ENCODE results near the gene CPNE5.

The CPNE5 gene

DNA sequence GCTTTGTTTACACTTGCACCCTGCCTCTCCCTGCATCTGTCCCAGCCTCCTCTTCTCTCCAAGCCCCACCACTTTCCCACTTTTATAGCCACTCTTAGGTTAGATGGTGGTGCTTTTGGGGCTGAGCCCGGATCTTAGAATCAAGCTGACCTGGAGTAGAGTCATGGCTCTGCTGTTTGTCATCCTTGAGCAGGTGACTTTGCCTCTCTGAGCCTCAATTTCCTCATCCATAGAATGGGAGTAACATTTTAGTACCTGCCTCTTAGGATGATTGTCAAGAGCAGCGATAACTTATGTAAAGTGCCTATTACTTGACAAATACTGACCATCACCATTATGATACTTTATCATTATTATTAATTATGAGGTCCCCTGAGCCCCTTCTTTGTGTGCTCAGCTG is 48.2 kb downstream of the CPNE5 start:
- DNase-seq (ENCODE audit: low read depth): no peak

GRCh38 chr6:36788768-36789167 is 50.5 kb downstream of the CPNE5 start:
- DNase-seq (ENCODE audit: low read depth): no peak

DNA sequence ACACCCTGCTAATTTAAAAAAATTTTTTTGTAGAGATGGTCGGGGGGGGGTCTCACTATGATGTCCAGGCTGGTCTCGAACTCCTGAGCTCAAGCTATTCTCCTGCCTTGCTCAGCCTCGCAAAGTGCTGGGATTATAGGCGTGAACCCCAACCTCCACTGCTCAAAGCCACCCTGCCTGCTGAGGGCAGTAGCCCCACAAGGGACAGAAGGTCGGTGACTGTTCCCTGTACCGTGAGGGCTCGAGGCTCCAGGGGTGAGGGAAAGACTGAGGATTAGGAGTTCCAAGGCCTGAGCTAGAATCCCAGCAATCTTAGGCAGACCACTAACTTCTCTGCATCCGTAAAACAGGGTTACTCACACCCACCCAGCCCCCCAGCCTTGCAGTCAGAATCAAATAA is 51.1 kb downstream of the CPNE5 start:
- DNase-seq (ENCODE audit: low read depth): no peak

GRCh38 chr6:36787210-36787609 is 52.0 kb downstream of the CPNE5 start:
- no peak for DNase-seq (ENCODE audit: low read depth)

GRCh38 chr6:36786055-36786675 is 53.1 kb downstream of the CPNE5 start:
- DNase-seq (ENCODE audit: low read depth): no peak

- no peak for DNase-seq (ENCODE audit: low read depth)
Measured at GRCh38 chr6:36784376-36784636, 54.9 kb downstream of the CPNE5 start.

DNA sequence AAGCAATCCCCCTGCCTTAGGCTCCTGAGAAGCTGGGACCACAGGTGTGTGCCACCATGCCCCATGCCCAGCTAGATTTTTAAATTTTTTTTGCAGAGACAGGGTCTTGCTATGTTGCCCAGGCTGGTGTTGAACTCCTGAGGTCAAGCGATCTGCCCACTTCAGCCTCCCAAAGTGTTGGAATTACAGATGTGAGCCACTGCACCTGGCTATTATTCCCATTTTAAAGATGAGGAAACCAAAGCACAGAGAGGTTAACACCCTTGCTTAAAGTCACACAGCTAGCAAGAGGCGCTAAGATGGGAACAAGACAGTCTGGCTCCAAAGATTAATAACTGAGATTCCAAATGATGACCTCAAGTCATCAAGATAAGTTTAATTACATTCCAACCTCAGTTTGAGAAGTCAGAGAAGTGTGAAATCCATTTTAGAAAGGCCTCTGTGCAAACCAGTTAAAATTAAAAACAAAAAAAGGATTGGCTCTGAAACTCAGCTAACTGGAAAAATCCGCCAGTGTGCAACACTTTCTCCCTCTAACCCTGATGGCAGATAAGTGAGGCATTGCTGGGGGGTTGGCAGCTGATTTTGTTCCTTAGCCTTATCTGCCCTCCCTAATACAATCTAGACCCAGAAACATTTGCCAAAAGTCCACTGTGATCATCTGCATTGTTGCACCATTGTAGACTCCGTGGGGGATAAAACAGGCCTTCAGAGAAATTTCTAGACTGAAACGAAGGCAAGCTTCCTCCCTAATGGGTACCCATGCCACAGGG is 55.5 kb downstream of the CPNE5 start:
- peak; percentile 42 for DNase-seq (ENCODE audit: low read depth)

- no peak for DNase-seq (ENCODE audit: low read depth)
Measured at GRCh38 chr6:36781669-36782068, 57.6 kb downstream of the CPNE5 start.

DNA sequence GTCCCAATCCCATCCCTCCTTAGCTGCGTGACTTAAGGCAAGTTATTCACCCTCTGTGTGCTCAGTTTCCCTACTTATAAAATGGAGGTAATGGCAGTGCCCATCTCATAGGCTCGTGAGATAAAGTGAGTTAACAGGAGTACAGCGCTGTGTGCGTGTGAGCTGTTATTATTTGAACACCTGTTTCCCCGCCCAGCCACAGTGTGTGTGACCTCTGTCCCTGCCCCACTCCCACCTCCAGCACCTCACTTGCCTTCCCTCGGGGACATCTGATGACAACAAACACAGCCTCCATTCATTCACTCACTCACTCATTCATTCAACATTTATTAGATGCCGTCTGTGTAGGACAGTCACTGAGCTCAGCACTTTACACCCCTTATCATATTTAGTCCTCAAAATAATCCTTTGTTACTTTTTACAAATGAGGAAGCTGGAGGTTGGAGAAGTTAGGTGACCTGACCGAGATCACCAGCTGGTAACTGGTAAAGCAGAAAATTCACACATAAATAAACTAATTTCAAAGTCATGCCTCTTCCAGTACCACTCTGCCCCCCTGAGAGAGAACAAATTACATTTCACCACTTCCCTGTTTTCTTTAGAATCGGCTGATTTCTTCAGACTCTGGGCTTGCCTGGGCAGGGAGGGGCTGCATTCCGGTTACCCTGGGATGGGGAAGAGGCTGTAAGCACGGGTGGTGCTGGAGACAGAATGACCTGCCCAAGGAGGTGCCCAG is 58.6 kb downstream of the CPNE5 start:
- DNase-seq (ENCODE audit: low read depth): no peak

DNA sequence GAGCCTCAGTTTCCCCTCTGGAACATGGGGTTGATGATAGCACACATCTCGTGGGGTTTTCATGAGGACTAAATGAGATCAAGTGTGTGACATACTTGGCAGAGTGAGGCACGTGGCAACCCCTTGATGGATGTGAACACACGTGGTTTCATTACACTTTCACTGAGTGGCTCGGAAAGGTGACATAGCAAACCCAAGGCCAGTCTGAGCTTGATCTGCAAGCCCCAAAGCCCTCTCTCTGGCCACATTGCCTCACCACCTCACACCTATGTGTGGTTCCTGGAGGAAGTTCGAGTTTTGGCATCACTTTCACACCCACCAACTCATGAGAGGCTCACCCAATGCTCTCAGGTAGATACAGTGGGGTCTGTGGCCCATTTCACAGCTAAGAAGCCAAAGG is 60.0 kb downstream of the CPNE5 start:
- no peak for DNase-seq (ENCODE audit: low read depth)

GRCh38 chr6:36777801-36778200 is 61.4 kb downstream of the CPNE5 start:
- no peak for DNase-seq (ENCODE audit: low read depth)

DNA sequence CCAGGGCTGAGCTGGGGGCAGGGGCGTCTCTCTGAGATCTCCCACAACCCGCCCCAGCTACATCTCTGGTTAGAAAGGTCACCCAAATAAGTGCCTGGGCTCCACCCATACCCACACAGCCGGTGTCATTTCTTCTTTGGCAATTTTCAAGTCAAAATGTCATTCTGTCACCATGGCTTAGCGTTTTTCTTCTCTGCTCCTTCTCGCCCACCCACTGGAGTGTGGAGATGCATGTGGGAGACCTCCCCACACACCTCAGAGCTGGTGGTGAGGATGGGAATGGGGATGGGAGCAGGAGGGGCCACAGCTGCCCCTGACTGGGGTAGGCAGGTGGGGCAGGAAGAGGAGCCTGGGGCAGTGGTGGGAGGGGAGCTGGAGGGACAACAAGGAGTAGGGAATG is 63.1 kb downstream of the CPNE5 start:
- DNase-seq (ENCODE audit: low read depth): no peak

DNA sequence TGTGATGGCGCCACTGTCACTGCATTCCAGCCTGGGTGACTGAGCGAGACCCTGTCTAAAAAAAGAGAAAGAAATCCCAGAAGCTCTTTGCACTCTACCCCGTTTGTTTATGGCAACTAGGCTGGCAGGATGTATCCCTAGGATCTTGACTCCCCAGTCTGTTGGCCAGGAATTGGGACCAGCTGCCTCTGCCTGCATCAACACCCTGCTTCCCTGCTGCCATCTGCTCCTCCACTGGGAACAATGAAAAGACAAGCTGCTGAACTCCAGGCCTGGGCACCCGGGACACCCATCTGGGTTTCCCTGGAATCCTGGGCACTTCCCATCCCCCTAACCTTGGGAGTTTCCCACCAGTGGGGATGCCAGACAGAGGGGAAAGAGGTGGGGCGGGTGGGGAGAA is 64.9 kb downstream of the CPNE5 start:
- DNase-seq (ENCODE audit: low read depth): no peak

- DNase-seq (ENCODE audit: low read depth): no peak
Measured at GRCh38 chr6:36772397-36772796, 66.8 kb downstream of the CPNE5 start.

DNA sequence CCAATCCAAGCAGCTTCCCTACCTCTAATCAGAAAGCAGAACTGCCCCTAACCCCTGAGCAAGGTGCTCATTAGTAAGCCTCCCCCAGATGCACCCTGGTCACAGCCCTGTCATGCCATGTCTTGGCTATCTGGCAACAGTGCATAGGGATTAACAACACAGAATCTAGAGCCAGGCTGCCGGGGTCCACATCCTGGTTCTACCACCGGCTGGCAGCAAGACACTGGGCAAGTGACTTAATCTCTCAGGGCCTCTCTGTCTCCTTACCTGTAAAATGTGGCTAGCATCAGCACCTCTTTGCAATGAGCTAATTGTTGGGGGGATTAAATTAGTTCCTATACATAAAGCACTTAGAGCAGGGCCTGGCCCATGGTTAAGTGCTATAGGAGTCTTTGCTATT is 68.1 kb downstream of the CPNE5 start:
- no peak for DNase-seq (ENCODE audit: low read depth)

GRCh38 chr6:36769676-36770499 is 69.4 kb downstream of the CPNE5 start:
- DNase-seq (ENCODE audit: low read depth): no peak

DNA sequence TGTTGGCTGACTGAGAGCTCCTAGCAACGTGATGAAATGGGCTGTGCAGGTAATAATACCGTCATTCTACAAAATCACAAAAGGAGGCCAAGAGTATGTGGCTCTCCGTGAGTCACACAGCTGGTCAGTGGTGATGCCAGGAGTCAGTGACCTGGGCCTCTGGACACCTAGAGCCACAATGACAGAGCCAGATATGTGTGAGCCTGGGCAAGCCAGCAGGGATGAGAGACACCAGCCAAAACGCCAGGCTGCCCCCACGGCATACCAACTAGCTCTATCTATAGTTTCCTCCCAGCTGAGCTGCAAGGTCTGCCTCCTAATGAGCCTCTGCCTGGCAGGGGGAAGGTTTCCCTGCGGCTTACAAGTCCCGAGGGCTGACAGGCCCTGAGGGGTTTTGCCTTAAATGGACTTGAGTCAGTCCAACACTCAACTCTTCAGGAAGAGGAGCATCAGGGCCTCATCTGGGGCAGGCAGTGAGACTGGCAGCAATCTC is 70.0 kb downstream of the CPNE5 start:
- DNase-seq (ENCODE audit: low read depth): no peak

- no peak for DNase-seq (ENCODE audit: low read depth)
Measured at GRCh38 chr6:36766399-36766945, 72.8 kb downstream of the CPNE5 start.

DNA sequence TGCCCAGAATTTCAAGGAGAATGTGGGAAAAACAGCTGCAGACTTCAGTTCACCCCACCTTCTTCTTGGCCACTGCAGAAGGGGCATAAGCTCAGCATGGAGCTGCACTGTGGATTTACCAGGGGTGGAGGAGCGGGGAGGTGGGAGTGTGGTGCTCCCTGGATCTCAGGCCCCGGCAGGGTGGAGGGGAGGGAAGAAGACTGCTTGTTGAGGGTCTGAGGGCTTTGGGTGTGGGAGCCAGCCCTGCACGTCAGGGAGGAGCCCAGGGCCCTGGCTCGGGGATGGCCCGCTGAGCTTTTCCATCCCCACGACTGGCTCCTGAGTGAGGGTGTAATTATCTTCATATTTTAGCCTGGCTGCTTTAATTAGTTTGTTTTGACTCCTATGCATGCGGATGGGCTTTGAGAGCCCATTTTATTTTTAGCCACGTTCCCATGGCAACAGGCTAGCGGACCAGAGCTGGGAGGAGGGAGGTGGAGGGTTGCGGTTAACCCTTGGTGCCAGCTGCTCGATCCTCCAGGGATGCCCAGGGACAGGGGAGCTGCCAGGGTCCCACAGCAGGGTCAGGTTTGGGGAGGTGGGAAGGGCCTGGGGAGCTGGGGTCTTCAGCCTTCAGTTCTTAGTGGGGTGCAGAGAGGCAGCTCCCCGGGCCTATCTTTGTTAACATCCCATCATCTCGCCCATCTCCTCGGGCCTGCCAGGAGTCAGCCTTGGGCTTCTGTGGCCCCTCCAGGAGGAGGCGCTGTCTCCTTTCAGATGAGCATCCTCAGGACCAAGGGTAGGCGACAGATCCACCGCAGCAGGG is 73.4 kb downstream of the CPNE5 start:
- peak; percentile 73 for DNase-seq (ENCODE audit: low read depth)

DNA sequence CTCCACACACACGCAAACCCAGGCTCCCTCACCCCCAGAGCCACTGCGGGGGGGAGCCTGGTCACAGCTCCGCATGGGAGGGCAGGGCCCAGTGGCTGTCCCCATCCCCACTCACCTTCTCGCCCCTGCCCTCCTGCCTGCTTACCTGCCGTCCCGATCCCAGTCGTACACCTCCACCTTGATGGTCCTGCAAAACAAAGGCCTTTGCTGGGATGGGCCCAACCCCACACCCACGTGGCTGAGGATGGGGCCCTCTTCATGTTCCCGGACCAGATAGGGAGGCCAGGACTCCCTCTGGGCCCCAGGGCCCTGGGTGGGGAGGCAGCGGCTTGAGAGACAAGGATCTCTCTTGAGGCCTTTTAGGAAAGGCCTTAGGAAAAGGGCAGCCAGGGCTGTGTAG is 74.1 kb downstream of the CPNE5 start:
- no peak for DNase-seq (ENCODE audit: low read depth)

DNA sequence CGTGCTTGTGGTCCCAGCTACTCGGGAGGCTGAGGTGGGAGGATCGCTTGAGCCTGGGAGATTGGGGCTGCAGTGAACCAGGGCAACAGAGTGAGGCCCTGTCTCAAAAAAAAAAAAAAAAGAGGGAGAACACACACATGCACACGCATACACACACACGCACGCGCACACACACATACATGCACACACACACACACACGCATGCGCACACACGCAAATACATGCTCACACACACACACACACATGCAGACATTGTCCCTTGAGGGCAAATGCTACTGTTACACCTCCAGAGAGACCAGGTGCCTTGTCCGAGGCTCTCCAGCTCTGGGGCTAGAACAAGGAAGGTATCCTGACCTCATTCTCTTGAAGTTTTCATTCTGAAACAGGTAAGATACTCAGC is 77.1 kb downstream of the CPNE5 start:
- DNase-seq (ENCODE audit: low read depth): no peak
